Neuronal stem cell (in vitro differentiated cells): ENCODE measurements around the gene OR8G1.

Experiments
- DNase-seq: peaks from one replicate; pipeline ENCODE4 v3.0.0-alpha.2; 2013; ENCODE audit warnings: low spot score
- H2AFZ ChIP-seq: one replicate; pipeline ENCODE4 v1.6.1; 2013; ENCODE audit warnings: mild to moderate bottlenecking, low read length, inconsistent platforms
- H2AK5ac ChIP-seq: 2 replicates; pipeline ENCODE4 v1.6.1; 2013; ENCODE audit warnings: low read depth, mild to moderate bottlenecking, inconsistent platforms, low read length, moderate library complexity, mixed read lengths
- H2BK120ac ChIP-seq: 2 replicates; pipeline ENCODE4 v1.6.1; 2013; ENCODE audit warnings: low read depth, mild to moderate bottlenecking, inconsistent platforms, low read length, moderate library complexity, mixed read lengths
- H2BK12ac ChIP-seq: one replicate; pipeline ENCODE4 v1.6.1; 2013; ENCODE audit warnings: low read length, inconsistent platforms
- H2BK15ac ChIP-seq: 2 replicates; pipeline ENCODE4 v1.6.1; 2013; ENCODE audit warnings: mild to moderate bottlenecking, low read length, inconsistent platforms, mixed read lengths
- H2BK5ac ChIP-seq: one replicate; pipeline ENCODE4 v1.6.1; 2013; ENCODE audit warnings: inconsistent platforms, mild to moderate bottlenecking, low read length, moderate library complexity
- H3K14ac ChIP-seq: one replicate; pipeline ENCODE4 v1.6.1; 2013; ENCODE audit warnings: low read length, inconsistent platforms
- H3K18ac ChIP-seq: 2 replicates; pipeline ENCODE4 v1.6.1; 2013; ENCODE audit warnings: low read length, inconsistent platforms
- H3K23ac ChIP-seq: 2 replicates; pipeline ENCODE4 v1.6.1; 2013; ENCODE audit warnings: low read depth, mild to moderate bottlenecking, mixed read lengths, low read length, inconsistent platforms; ENCODE audit not compliant: poor library complexity
- H3K27ac ChIP-seq: replicated peaks from 3 replicates; pipeline ENCODE4 v1.5.1; 2013; ENCODE audit warnings: low read length, inconsistent platforms
- H3K27me3 ChIP-seq, 3 experiments: 2 replicates each; pipeline ENCODE4 v1.6.1; 2013; ENCODE audit warnings: low read length in 3 of 3, mild to moderate bottlenecking in 2 of 3, inconsistent platforms in 1 of 3, low read depth in 1 of 3, mixed read lengths in 1 of 3, moderate library complexity in 1 of 3; ENCODE audit not compliant: control insufficient read depth in 3 of 3, insufficient read depth in 3 of 3
- H3K36me3 ChIP-seq, 2 donors: replicated peaks in 1 of 2; 2 replicates each; pipeline ENCODE4 v1.6.1; 2013; ENCODE audit warnings: low read length in 2 of 2; ENCODE audit not compliant: control insufficient read depth in 2 of 2, insufficient read depth in 2 of 2
- H3K4ac ChIP-seq: 2 replicates; pipeline ENCODE4 v1.6.1; 2013; ENCODE audit warnings: inconsistent platforms, mild to moderate bottlenecking, low read length, moderate library complexity
- H3K4me1 ChIP-seq, 2 donors: 1 replicate in 1 of 2; 2 replicates in 1 of 2; pipeline ENCODE4 v1.6.1; 2013; ENCODE audit warnings: low read length in 2 of 2, low read depth in 1 of 2; ENCODE audit not compliant: control insufficient read depth in 2 of 2, insufficient read depth in 1 of 2
- H3K4me2 ChIP-seq: one replicate; pipeline ENCODE4 v1.6.1; 2013; ENCODE audit warnings: mild to moderate bottlenecking, low read length, inconsistent platforms; ENCODE audit not compliant: insufficient read depth, poor library complexity, severe bottlenecking
- H3K4me3 ChIP-seq, 2 donors: 2 replicates each; pipeline ENCODE4 v1.5.1; 2013; ENCODE audit warnings: low read length in 2 of 2, mild to moderate bottlenecking in 2 of 2, inconsistent platforms in 1 of 2, moderate library complexity in 1 of 2
- H3K79me1 ChIP-seq: one replicate; pipeline ENCODE4 v1.6.1; 2013; ENCODE audit warnings: low read depth, mild to moderate bottlenecking, inconsistent platforms, low read length, moderate library complexity
- H3K9ac ChIP-seq: one replicate; pipeline ENCODE4 v1.6.1; 2013; ENCODE audit warnings: mild to moderate bottlenecking, low read depth, low read length, inconsistent platforms; ENCODE audit not compliant: poor library complexity
- H3K9me3 ChIP-seq, 2 donors: replicated peaks in 1 of 2; 2 replicates each; pipeline versions ENCODE3 to v1.6.1; 2013; ENCODE audit warnings: low read length in 2 of 2, mild to moderate bottlenecking in 2 of 2, inconsistent platforms in 1 of 2, low read depth in 1 of 2, mixed read lengths in 1 of 2, moderate library complexity in 1 of 2; ENCODE audit not compliant: control insufficient read depth in 2 of 2, insufficient read depth in 1 of 2
- H4K8ac ChIP-seq: one replicate; pipeline ENCODE4 v1.6.1; 2013; ENCODE audit warnings: low read depth, mild to moderate bottlenecking, inconsistent platforms, low read length, moderate library complexity
- H4K91ac ChIP-seq: one replicate; pipeline ENCODE4 v1.6.1; 2013; ENCODE audit warnings: low read length, low read depth, mild to moderate bottlenecking, inconsistent platforms; ENCODE audit not compliant: poor library complexity
- WGBS, 2 donors: extraction: QIAGEN DNeasy Blood & Tissue Kit; methylation state at CpG; one replicate each; pipeline ENCODE4 v1.1.7; 2013; ENCODE audit warnings: missing lambda C conversion rate in 2 of 2, mixed read lengths in 1 of 2; ENCODE audit not compliant: insufficient read length in 2 of 2, insufficient replicate concordance in 1 of 2; ENCODE audit errors: extremely low coverage in 2 of 2; 5-methylcytosine and 5-hydroxymethylcytosine counted together

OR8G1 gene

GRCh38 chr11:124302347-124303125 is 61.6 kb downstream of the OR8G1 start:
- Histone ChIP-seq H3K4me2 (no peak overlapping the region), H3K27ac (no peak overlapping the region), H3K27me3 (no peaks in the 10 kb centered on the region), H3K23ac (no peak overlapping the region), H3K4me3 (no peak overlapping the region), H3K14ac (no peak overlapping the region), H2BK120ac (no peak overlapping the region), H3K9ac (no peak overlapping the region), H3K79me1 (no peaks in the 10 kb centered on the region), H2AK5ac (no peak overlapping the region), H3K4me1 (no peaks in the 10 kb centered on the region), H3K9me3 (no peaks in the 10 kb centered on the region), H3K36me3 (no peaks in the 10 kb centered on the region), H4K91ac (no peak overlapping the region), H2BK15ac (no peak overlapping the region), H2AFZ (no peak overlapping the region), H4K8ac (no peak overlapping the region), H2BK12ac (no peak overlapping the region), H2BK5ac (no peak overlapping the region), H3K4ac (no peak overlapping the region), H3K18ac (no peak overlapping the region)
- WGBS, 2 donors, result no CpG with 5 or more reads among the region's 3 CpGs
- DNase-seq, result no peak
